Left ventricle myocardium inferior (tissue), 1 donor: ENCODE measurements around the gene DPP6. TPM values are rescaled to one million over a fixed set of nuclear protein-coding genes. Genes with fewer than 3 reads are reported as not detected.

Source experiments
- DNase-seq: peaks from one replicate; pipeline ENCODE4 v3.0.0-alpha.2; 2020
- H3K27ac ChIP-seq: fragments of 200-600 bp; replicated peaks from 2 replicates; pipeline ENCODE4 v1.8.0; 2021
- H3K27me3 ChIP-seq: fragments of 200-600 bp; 2 replicates; pipeline ENCODE4 v1.8.0; 2021; ENCODE audit warnings: low read depth
- H3K36me3 ChIP-seq: fragments of 200-600 bp; 2 replicates; pipeline ENCODE4 v1.8.0; 2021
- H3K4me1 ChIP-seq: fragments of 200-600 bp; 2 replicates; pipeline ENCODE4 v1.8.0; 2021
- H3K4me3 ChIP-seq: fragments of 200-600 bp; 2 replicates; pipeline ENCODE4 v1.8.0; 2021; ENCODE audit warnings: mild to moderate bottlenecking, moderate library complexity
- H3K9me3 ChIP-seq: fragments of 200-600 bp; replicated peaks from 2 replicates; pipeline ENCODE4 v1.8.0; 2021
- CTCF ChIP-seq: fragments of 200-600 bp; IDR thresholded peaks from 2 replicates; pipeline ENCODE4 v1.8.0; 2021; ENCODE audit warnings: antibody characterized with exemption, mild to moderate bottlenecking, borderline replicate concordance
- intact Hi-C: fragments of 100-400 bp; cut with micrococcal nuclease; formaldehyde crosslinking; loops from one replicate; pipeline ENCODE4 v1.11.0; 2022
- total RNA-seq: library from RNA; stranded (reverse); fragmentation: NEBNext Ultra II Directional; extraction: Animal tissue kit (Norgen Biotek cat#: 25700); gene quantifications from one replicate; pipeline ENCODE4 v1.2.1, GENCODE V29; 2021
- donor health status: DM: no; HTN: yes; CAD: no; lungs with severe emphysema.

DPP6 gene
- total RNA-seq, 1 donor from 2014 or later = 0.25 TPM

DNA sequence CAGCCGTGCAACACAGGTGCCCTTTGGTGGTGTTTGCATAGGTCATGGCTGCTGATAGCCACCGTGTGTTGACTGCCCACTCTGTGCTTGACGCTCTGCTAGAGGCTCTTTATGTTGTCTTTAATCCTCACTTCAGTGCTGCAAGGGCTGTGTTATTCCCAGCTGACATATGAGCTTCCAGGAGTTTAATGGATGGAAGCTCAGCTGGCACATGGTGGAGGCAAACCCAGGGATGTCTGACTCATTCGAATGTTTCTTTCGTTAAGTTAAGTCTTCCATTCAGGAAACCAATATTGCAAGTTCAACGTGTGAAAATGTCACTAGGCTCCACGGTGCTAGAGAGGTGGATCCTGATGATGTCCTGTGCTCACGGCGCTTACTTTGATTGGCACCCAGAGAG lies 378.4 kb downstream of the DPP6 start:
- Histone ChIP-seq H3K27ac (no peak overlapping the region), H3K4me1 (no peaks in the 10 kb centered on the region), H3K36me3 (no peaks in the 10 kb centered on the region), H3K4me3 (no peak overlapping the region), H3K27me3 (no peaks in the 10 kb centered on the region), H3K9me3 (no peaks in the 10 kb centered on the region)
- TF ChIP-seq CTCF = no peak
- DNase-seq = no peak
- intact Hi-C loops = no loop called here

DNA sequence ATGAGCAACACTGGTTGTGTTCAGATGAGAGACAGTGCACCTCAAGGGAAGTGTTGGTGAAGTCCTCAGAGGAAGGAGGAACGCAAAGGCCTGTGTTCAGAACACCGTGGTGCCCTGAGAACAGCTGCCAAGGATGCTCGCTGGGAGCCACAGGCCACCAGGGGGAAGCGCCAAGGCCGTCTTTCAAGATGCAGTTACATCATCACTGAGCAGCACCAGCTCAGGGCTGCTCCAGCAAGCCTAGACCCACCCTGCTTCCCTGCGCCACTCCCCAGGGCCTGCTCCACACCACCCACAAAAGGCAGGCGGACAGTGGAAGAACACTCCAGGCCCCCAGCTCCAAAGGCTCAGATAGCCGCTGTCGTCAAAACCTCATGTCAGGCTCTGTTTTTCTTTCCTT lies 378.8 kb downstream of the DPP6 start:
- no peak overlapping the region for H3K4me3 ChIP-seq
- no peaks in the 10 kb centered on the region for H3K27me3 ChIP-seq
- H3K9me3 ChIP-seq = no peaks in the 10 kb centered on the region
- TF ChIP-seq CTCF = no peak
- DNase-seq = no peak
- no peak overlapping the region for H3K27ac ChIP-seq
- no peaks in the 10 kb centered on the region for H3K4me1 ChIP-seq
- no peaks in the 10 kb centered on the region for H3K36me3 ChIP-seq
- intact Hi-C loops = no loop called here

DNA sequence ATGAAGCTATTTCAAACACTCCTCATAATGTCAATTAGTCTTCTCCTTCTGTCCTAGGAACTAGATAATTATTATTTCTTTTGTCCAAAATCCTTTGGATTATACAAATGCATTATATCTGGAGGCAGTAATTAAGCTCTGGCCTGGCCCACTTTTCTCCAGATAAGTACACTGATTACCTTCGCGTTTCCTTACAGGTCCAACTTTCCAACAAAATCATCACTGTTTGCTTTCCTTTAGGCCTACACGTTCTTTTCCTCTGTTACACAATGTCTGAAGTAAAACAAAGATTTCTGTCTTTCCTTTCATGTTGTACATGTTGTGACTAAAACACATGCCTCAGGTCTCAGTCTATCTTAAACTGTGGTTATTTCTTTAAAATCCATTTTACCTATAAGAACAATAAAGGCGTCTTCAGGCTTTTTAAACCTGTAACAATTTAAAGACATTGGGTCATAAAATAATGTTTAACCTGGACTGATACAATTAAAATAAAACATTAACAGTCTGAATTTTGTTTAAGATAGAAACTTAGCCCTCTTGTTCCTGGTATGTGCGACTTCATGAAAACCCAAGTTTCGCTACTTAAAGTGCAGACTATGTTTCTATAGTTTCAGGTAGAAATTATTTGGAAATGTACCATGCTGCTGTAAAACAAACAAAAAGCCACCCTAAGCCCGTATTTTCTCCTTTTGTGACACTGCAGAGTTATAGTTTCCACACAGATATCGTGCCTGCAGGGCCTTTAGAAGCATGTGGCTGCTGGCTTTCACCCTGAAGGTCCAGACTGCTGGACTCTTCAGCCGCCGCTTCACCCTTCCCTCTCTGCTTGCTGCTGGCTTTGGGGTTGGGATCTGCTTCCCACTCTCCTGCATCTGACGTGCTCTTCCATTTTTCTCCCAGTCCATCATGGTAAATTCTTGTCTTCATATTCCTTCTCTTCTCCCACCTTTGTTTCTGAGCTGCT lies 381.7 kb downstream of the DPP6 start:
- no peak for TF ChIP-seq CTCF
- Histone ChIP-seq H3K27ac (no peak overlapping the region), H3K36me3 (no peaks in the 10 kb centered on the region), H3K4me1 (no peaks in the 10 kb centered on the region), H3K4me3 (no peak overlapping the region), H3K9me3 (no peaks in the 10 kb centered on the region), H3K27me3 (no peaks in the 10 kb centered on the region)
- intact Hi-C loops = no loop called here
- no peak for DNase-seq

DNA sequence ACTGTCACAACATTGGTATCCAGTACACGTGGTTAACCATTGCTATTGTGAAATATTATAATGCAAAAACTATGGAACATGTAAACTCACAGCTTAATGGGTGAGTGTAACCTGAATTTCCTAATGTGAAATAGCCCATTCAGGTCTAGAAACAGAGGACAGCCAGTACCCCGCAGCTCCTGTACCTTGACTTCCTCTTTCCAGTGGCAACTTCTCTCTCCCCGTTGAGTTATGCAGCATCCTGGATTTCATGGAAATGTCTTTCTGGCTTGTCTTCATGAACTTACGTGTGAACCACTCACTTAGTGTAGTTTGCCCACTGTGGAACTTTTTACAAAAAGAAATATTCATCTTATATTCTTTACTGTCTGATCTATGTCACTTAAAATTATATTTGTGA lies 384.4 kb downstream of the DPP6 start:
- no peak for TF ChIP-seq CTCF
- Histone ChIP-seq H3K4me1 (no peaks in the 10 kb centered on the region), H3K4me3 (no peak overlapping the region), H3K27ac (no peak overlapping the region), H3K9me3 (no peaks in the 10 kb centered on the region), H3K27me3 (no peaks in the 10 kb centered on the region), H3K36me3 (no peaks in the 10 kb centered on the region)
- DNase-seq = no peak
- intact Hi-C loops = no loop called here

DNA sequence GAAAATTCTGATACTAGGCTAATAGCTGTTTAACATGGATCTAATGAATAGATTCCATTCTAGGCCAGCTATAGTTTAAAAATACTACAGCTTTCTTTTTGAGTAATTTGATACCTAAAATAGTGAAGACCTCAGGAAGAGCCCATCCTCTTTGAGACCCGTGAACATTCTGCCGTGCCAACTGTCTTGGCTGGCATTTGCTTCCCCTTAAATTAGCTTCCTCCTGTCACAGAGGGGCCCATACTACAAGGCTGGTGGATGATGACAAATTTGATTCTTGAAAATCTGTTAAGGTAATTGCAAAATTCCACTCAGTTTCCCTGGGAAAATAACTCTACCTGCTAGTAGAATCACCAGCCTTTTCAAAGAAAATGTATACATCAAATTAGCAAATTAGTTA lies 385.0 kb downstream of the DPP6 start:
- Histone ChIP-seq H3K27me3 (no peaks in the 10 kb centered on the region), H3K27ac (no peak overlapping the region), H3K4me1 (no peaks in the 10 kb centered on the region), H3K4me3 (no peak overlapping the region), H3K36me3 (no peaks in the 10 kb centered on the region), H3K9me3 (no peaks in the 10 kb centered on the region)
- TF ChIP-seq CTCF = no peak
- DNase-seq = no peak
- intact Hi-C loops = no loop called here
